A673 (cell line): ENCODE data around the gene KRT4.

Experiments
- CTCF ChIP-seq: fragments of 300-800, 200-600 bp; sonication (generic); conservative IDR thresholded peaks from 2 replicates; pipeline ENCODE4 v1.5.1; 2017; ENCODE audit warnings: low read depth, mild to moderate bottlenecking, antibody characterized with exemption, low read length, moderate library complexity, mixed read lengths
- EZH2 ChIP-seq: fragments of 200-600 bp; sonication (generic); IDR thresholded peaks from 2 replicates; pipeline ENCODE4 v1.6.1; 2017; ENCODE audit warnings: borderline replicate concordance, low read depth, mild to moderate bottlenecking, mixed read lengths, antibody characterized with exemption, low read length; ENCODE audit not compliant: poor library complexity, severe bottlenecking

DNA sequence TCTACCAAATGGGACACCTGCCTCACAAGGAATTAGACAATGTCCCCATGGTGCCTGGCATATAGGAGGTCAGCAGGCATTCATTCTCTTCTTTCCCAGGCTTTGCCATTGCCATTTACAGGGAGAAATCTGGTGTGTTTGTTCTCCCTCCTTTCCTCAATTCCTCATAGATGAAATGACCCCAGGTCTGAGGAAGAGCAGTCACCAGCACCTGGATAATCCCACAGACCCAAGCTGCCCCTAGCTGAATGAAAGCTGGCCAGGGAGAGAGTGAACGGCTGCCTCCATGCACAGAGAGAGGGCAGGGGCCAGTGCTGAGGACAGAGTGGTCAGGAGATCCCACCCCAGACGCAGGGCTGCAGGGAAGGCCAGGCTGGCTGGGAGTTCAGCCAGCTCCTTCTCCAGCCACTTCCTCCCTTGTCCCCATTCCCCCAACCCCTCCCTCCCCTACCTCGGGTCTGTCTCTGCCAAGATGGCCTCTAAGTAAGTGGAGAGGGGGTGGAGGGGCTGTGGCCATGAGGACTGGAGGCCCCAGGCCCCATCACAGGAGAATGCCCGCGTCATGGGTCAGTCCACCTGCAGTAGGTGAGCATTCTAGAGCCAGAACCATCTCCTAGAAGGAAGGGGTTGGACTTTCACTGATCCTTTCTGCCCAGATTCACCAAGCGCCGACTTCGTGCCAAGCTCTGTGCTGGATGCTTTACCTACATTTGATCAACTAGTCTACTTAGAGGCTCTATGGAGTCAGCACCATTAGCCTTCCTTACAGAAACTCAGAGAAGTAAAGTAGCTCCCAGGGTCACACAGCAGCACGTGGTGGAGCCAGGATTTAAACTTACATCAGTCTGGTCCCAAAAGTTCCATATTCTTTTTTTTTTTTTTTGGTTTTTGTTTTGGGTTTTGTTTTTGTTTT is 2.0 kb upstream of the KRT4 start:
- TF ChIP-seq CTCF (no peak), EZH2 (no peak)
